HepG2 (cell line): ENCODE data around the gene STAT6. TPM values are rescaled to one million over a fixed set of nuclear protein-coding genes. Genes with fewer than 3 reads are reported as not detected.
A peak's percentile ranks its signal among the peaks of the same experiment; 100 is the strongest.

Source experiments
- AGO1 ChIP-seq: fragments of 200-400 bp; formaldehyde crosslinking; IDR thresholded peaks from 2 replicates; pipeline ENCODE4 v1.6.1; 2017; ENCODE audit warnings: mild to moderate bottlenecking, low read depth, low read length, moderate library complexity; ENCODE audit not compliant: poor library complexity, severe bottlenecking
- CHD2 ChIP-seq: IDR thresholded peaks from 2 replicates; pipeline ENCODE4 v1.6.1; 2011; ENCODE audit warnings: low read depth, low read length, improper control_type of control experiment
- DMTF1 ChIP-seq: sonication (generic); formaldehyde crosslinking; IDR thresholded peaks from 2 replicates; pipeline ENCODE4 v1.4.0; 2020; ENCODE audit warnings: mild to moderate bottlenecking, missing genetic modification reagents
- KAT7 ChIP-seq: IDR thresholded peaks from 2 replicates; pipeline ENCODE4 v1.6.1; 2018; ENCODE audit warnings: borderline replicate concordance, missing compliant biosample characterization
- KDM3A ChIP-seq: IDR thresholded peaks from 2 replicates; pipeline ENCODE4 v1.6.1; 2018; ENCODE audit warnings: low read depth, missing compliant biosample characterization
- NFKBIZ ChIP-seq: IDR thresholded peaks from 2 replicates; pipeline ENCODE4 v1.6.1; 2018; ENCODE audit warnings: missing genetic modification reagents, missing compliant biosample characterization
- NPAS2 ChIP-seq: sonication (generic); formaldehyde crosslinking; IDR thresholded peaks from 2 replicates; pipeline ENCODE4 v1.8.0; 2022; ENCODE audit warnings: mild to moderate bottlenecking, missing genetic modification reagents, borderline replicate concordance
- RARG ChIP-seq: sonication (generic); formaldehyde crosslinking; IDR thresholded peaks from 2 replicates; pipeline ENCODE4 v1.4.0; 2020; ENCODE audit warnings: low read depth, mild to moderate bottlenecking, missing genetic modification reagents
- RNF219 ChIP-seq: sonication (generic); formaldehyde crosslinking; IDR thresholded peaks from 2 replicates; pipeline ENCODE4 v1.5.0; 2020; ENCODE audit warnings: mild to moderate bottlenecking, missing genetic modification reagents
- TCF12 ChIP-seq, 2 experiments: fragments of 450-650 bp in 1 of 2; sonication (generic) in 1 of 2; formaldehyde crosslinking in 1 of 2; IDR thresholded peaks; 2 replicates each; pipeline versions ENCODE4 v1.6.1 to v1.8.0; 2017 to 2022; ENCODE audit warnings: antibody characterized with exemption in 1 of 2, mild to moderate bottlenecking in 1 of 2, missing genetic modification reagents in 1 of 2, moderate library complexity in 1 of 2
- ZBTB7B ChIP-seq: sonication (generic); formaldehyde crosslinking; IDR thresholded peaks from 2 replicates; pipeline ENCODE4 v1.4.0; 2020; ENCODE audit warnings: missing genetic modification reagents
- ZNF883 ChIP-seq: sonication (generic); formaldehyde crosslinking; IDR thresholded peaks from 2 replicates; pipeline ENCODE4 v1.5.1; 2020; ENCODE audit warnings: mild to moderate bottlenecking, missing genetic modification reagents; ENCODE audit errors: not compliant biosample characterization
- polyA plus RNA-seq, 8 experiments: library from polyadenylated mRNA; depleted of rRNA in 3 of 8; stranded (reverse) in 7 of 8; unstranded in 1 of 8; fragments of >200 nt; fragmentation: Illumina TruSeq in 4 of 8; extraction: Trizol in 4 of 8; gene quantifications; 2 replicates each; pipeline versions ENCODE4 v1.2.1 to v1.2.3, GENCODE V29; 2011 to 2016; ENCODE audit warnings: low read depth in 4 of 8, missing spikeins in 1 of 8, mixed read lengths in 1 of 8; ENCODE audit not compliant: insufficient read depth in 1 of 8
- total RNA-seq, 5 experiments: library from RNA; depleted of rRNA; stranded (reverse); fragments of >200 nt; fragmentation: Illumina TruSeq; extraction: Trizol; gene quantifications; 2 replicates each; pipeline ENCODE4 v1.2.3, GENCODE V29; 2016; ENCODE audit warnings: low read depth in 1 of 5
- TF ChIP-seq, protein P1 (sequence below): sonication (generic); formaldehyde crosslinking; IDR thresholded peaks from 2 replicates; pipeline ENCODE4 v1.4.0; 2020; ENCODE audit warnings: low read depth, mild to moderate bottlenecking, missing genetic modification reagents
- TF ChIP-seq, protein P2 (sequence below): sonication (generic); formaldehyde crosslinking; IDR thresholded peaks from 2 replicates; pipeline ENCODE4 v1.8.0; 2022; ENCODE audit warnings: missing genetic modification reagents, mild to moderate bottlenecking, inconsistent platforms, borderline replicate concordance

Gene STAT6
- total and polyA plus RNA-seq, 2 of the 13 experiments (the other 11 are each of a cell fraction or from before 2014, with no cell fraction given) = 28.0 to 62.2 TPM

DNA sequence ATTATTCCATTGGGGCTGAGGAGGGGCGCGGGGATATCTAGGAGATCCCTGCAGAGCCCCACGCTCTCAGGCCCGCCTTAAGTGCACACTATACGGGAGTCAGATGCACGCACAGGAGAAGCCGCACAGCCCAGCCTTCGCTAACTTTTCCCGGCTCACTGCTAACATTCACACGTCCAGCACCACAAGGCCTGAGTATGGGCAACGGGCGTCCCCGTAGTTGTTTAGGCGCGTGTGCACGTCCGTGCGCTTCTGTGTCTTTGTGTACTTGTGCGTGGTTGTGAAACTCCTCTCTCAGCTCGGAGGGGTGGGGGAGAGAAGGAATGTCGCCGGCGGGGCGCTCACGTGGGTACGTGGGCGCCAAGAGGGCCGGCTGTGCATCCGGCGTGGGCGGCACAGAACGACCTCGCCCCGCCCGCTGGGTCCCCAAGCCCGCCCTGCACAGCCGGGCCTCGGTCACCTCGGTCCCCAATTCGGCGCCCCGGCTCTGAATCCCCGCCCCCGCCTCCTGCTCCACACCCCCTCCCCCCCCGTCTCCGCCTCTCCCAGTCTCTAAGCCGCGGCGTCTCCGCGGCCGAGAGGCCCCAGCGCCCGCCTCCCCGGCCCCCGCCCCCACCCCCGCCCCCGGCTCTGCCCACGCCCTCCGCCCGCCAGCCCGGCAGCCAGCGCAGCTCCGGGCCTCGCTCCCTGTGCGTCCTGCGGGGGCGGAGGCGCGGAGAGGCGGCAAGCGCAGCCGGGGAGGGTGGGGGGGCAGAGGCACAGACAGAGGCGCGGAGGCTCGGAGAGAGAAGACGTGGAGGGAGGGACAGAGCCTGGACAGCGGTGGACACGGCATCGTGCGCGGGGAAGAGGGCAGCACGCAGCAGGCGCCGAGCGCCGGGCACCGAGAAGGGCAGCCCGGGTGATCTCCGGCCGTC lies 22.6 kb downstream of the STAT6 start, which contains the start of gene NAB2 (continued):
- TF ChIP-seq TCF12 (IDR thresholded peaks at IDR 0.05) = no peak
- TF ChIP-seq TCF12 (CRISPR knock-in tag; IDR thresholded peaks at IDR 0.05) = peak; percentile 24; the same call in 1 of the 2 replicates
- TF ChIP-seq, protein P1, sequence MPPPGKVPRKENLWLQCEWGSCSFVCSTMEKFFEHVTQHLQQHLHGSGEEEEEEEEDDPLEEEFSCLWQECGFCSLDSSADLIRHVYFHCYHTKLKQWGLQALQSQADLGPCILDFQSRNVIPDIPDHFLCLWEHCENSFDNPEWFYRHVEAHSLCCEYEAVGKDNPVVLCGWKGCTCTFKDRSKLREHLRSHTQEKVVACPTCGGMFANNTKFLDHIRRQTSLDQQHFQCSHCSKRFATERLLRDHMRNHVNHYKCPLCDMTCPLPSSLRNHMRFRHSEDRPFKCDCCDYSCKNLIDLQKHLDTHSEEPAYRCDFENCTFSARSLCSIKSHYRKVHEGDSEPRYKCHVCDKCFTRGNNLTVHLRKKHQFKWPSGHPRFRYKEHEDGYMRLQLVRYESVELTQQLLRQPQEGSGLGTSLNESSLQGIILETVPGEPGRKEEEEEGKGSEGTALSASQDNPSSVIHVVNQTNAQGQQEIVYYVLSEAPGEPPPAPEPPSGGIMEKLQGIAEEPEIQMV = 0 out of 2 replicates have a peak, but pooled peaks have one; percentile 21
- no peak for TF ChIP-seq RARG (CRISPR knock-in tag)
- TF ChIP-seq NPAS2 (CRISPR knock-in tag) = no peak
- no peak for TF ChIP-seq RNF219 (CRISPR knock-in tag)
- no peak; the same call in 1 of the 2 replicates for TF ChIP-seq KAT7 (CRISPR knock-in tag)
- peak; percentile 57 for TF ChIP-seq AGO1
- TF ChIP-seq NFKBIZ (CRISPR knock-in tag) = peak; percentile 83; the same call in 1 of the 2 replicates
- no peak for TF ChIP-seq KDM3A (CRISPR knock-in tag)
- no peak for TF ChIP-seq CHD2
- TF ChIP-seq, protein P2, sequence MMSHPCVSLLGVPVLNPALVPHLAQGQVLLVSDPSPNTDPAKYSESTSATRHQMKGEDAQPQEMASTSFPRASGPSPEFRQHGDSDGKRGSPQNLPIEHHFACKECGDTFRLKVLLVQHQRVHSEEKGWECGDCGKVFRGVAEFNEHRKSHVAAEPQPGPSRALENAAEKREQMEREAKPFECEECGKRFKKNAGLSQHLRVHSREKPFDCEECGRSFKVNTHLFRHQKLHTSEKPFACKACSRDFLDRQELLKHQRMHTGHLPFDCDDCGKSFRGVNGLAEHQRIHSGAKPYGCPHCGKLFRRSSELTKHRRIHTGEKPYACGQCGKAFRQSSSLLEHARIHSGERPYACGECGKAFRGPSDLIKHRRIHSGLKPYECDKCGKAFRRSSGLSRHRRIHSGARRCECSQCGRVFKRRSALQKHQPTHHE (CRISPR knock-in tag) = 0 out of 2 replicates have a peak, but pooled peaks have one; percentile 30
- TF ChIP-seq DMTF1 (CRISPR knock-in tag) = 0 out of 2 replicates have a peak, but pooled peaks have one; percentile 42
- TF ChIP-seq ZBTB7B (CRISPR knock-in tag) = peak; percentile 79
- TF ChIP-seq ZNF883 (CRISPR knock-in tag) = no peak
